ENCODE measurements around the gene MS4A12.
"Not testable (repeated sequence)": the region's sequence is repeated elsewhere in the genome, so short reads cannot be mapped to it uniquely, and the experiment has no call there.

DNA sequence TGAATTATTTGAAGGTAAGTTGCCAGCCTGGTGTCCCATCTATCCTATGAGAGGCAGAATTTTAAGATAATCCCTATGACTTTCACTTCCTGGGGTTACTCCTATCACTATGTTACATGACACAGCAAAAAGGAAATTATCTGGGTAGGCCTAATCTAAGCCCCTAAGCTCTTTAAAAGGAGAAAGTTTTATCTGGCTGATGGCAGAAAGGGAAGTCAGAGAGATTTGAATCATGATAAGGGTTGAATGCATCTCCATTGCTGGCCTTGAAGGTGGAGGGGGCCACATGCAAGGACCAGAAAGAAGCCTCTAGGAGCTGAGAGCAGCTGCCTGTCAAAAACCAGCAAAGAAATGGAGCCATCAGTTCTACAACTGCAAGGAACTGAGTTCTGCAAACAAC, 46.0 kb downstream of the MS4A12 start:
- TF ChIP-seq, protein P1, sequence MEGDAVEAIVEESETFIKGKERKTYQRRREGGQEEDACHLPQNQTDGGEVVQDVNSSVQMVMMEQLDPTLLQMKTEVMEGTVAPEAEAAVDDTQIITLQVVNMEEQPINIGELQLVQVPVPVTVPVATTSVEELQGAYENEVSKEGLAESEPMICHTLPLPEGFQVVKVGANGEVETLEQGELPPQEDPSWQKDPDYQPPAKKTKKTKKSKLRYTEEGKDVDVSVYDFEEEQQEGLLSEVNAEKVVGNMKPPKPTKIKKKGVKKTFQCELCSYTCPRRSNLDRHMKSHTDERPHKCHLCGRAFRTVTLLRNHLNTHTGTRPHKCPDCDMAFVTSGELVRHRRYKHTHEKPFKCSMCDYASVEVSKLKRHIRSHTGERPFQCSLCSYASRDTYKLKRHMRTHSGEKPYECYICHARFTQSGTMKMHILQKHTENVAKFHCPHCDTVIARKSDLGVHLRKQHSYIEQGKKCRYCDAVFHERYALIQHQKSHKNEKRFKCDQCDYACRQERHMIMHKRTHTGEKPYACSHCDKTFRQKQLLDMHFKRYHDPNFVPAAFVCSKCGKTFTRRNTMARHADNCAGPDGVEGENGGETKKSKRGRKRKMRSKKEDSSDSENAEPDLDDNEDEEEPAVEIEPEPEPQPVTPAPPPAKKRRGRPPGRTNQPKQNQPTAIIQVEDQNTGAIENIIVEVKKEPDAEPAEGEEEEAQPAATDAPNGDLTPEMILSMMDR (IDR thresholded peaks at IDR 0.05) = not testable (repeated sequence)
- not testable (repeated sequence) for TF ChIP-seq POLR2A (IDR thresholded peaks at IDR 0.05)
